Uterus (tissue), 2 donors: ENCODE data around the gene BICD1.

ENCODE experiments used
- CTCF ChIP-seq, 4 experiments: fragments of 200-600 bp in 2 of 4; fragments of 450-650 bp in 2 of 4; sonication (generic) in 2 of 4; IDR thresholded peaks; one replicate each; pipeline ENCODE4 v1.5.1; 2016 to 2019; ENCODE audit warnings: antibody characterized with exemption in 4 of 4, mild to moderate bottlenecking in 2 of 4, moderate library complexity in 1 of 4
- POLR2A ChIP-seq, 2 donors: fragments of 450-650 bp; IDR thresholded peaks; one replicate each; pipeline ENCODE4 v1.6.1; 2016; ENCODE audit warnings: antibody characterized with exemption in 2 of 2, mild to moderate bottlenecking in 1 of 2, moderate library complexity in 1 of 2

- no peak for TF ChIP-seq POLR2A (IDR thresholded peaks at IDR 0.05)
- TF ChIP-seq CTCF (IDR thresholded peaks at IDR 0.05): no peak
These were observed 26.2 kb upstream of the BICD1 start for GRCh38 chr12:32080435-32080834.
